Gastroesophageal sphincter (tissue), 3 donors: ENCODE measurements around the gene VSTM2L.

Source experiments
- POLR2AphosphoS5 ChIP-seq: sonication (generic); formaldehyde crosslinking; IDR thresholded peaks from one replicate; pipeline ENCODE4 v1.6.1; 2017; ENCODE audit warnings: antibody characterized with exemption
- TF ChIP-seq, protein P1 (sequence below), 4 experiments: fragments of 200-600 bp in 2 of 4; fragments of 450-650 bp in 2 of 4; sonication (generic) in 1 of 4; IDR thresholded peaks; one replicate each; pipeline ENCODE4 v1.5.1; 2017 to 2019; ENCODE audit warnings: antibody characterized with exemption in 4 of 4, mild to moderate bottlenecking in 2 of 4, moderate library complexity in 2 of 4

GRCh38 chr20:37899105-37900045 lies 3.6 kb upstream of the VSTM2L start:
- TF ChIP-seq, protein P1, sequence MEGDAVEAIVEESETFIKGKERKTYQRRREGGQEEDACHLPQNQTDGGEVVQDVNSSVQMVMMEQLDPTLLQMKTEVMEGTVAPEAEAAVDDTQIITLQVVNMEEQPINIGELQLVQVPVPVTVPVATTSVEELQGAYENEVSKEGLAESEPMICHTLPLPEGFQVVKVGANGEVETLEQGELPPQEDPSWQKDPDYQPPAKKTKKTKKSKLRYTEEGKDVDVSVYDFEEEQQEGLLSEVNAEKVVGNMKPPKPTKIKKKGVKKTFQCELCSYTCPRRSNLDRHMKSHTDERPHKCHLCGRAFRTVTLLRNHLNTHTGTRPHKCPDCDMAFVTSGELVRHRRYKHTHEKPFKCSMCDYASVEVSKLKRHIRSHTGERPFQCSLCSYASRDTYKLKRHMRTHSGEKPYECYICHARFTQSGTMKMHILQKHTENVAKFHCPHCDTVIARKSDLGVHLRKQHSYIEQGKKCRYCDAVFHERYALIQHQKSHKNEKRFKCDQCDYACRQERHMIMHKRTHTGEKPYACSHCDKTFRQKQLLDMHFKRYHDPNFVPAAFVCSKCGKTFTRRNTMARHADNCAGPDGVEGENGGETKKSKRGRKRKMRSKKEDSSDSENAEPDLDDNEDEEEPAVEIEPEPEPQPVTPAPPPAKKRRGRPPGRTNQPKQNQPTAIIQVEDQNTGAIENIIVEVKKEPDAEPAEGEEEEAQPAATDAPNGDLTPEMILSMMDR (IDR thresholded peaks at IDR 0.05), result no peak
- TF ChIP-seq POLR2AphosphoS5, result no peak
